ENCODE measurements around the gene HDGFL2. TPM values are rescaled to one million over a fixed set of nuclear protein-coding genes. Genes with fewer than 3 reads are reported as not detected.

HDGFL2 gene
- total RNA-seq, 1 donor from 2014 or later, result 63.3 TPM

- intact Hi-C loops (cut with micrococcal nuclease), result no loop called here
These were observed 24.2 kb downstream of the HDGFL2 start for GRCh38 chr19:4496304-4496703.

- intact Hi-C loops (cut with micrococcal nuclease), result no loop called here
These were observed 25.8 kb downstream of the HDGFL2 start for GRCh38 chr19:4497770-4498389.

GRCh38 chr19:4498694-4499093 lies 26.6 kb downstream of the HDGFL2 start:
- intact Hi-C loops (cut with micrococcal nuclease), result no loop called here

- intact Hi-C loops (cut with micrococcal nuclease), result no loop called here
These were observed 27.2 kb downstream of the HDGFL2 start for GRCh38 chr19:4499318-4499717.

GRCh38 chr19:4499855-4500254 lies 27.8 kb downstream of the HDGFL2 start:
- intact Hi-C loops (cut with micrococcal nuclease), result no loop called here

- intact Hi-C loops (cut with micrococcal nuclease), result no loop called here
These were observed 28.9 kb downstream of the HDGFL2 start for GRCh38 chr19:4500841-4501591.

GRCh38 chr19:4501691-4502090 lies 29.6 kb downstream of the HDGFL2 start:
- intact Hi-C loops (cut with micrococcal nuclease), result no loop called here

GRCh38 chr19:4502282-4503131 lies 30.4 kb downstream of the HDGFL2 start:
- intact Hi-C loops (cut with micrococcal nuclease), result no loop called here

GRCh38 chr19:4503132-4503824 lies 31.2 kb downstream of the HDGFL2 start:
- intact Hi-C loops (cut with micrococcal nuclease), result no loop called here

- intact Hi-C loops (cut with micrococcal nuclease), result no loop called here
These were observed 31.7 kb downstream of the HDGFL2 start for GRCh38 chr19:4503825-4504170.

GRCh38 chr19:4504297-4504701 lies 32.2 kb downstream of the HDGFL2 start:
- intact Hi-C loops (cut with micrococcal nuclease), result no loop called here

- intact Hi-C loops (cut with micrococcal nuclease), result no loop called here
These were observed 32.9 kb downstream of the HDGFL2 start for GRCh38 chr19:4504891-4505569.

GRCh38 chr19:4505570-4506448 lies 33.7 kb downstream of the HDGFL2 start:
- intact Hi-C loops (cut with micrococcal nuclease), result no loop called here

GRCh38 chr19:4506449-4507149 lies 34.5 kb downstream of the HDGFL2 start:
- intact Hi-C loops (cut with micrococcal nuclease), result no loop called here

- intact Hi-C loops (cut with micrococcal nuclease), result no loop called here
These were observed 35.0 kb downstream of the HDGFL2 start for GRCh38 chr19:4507150-4507452.

- intact Hi-C loops (cut with micrococcal nuclease), result no loop called here
These were observed 35.7 kb downstream of the HDGFL2 start for GRCh38 chr19:4507804-4508203.

- intact Hi-C loops (cut with micrococcal nuclease), result no loop called here
These were observed 36.6 kb downstream of the HDGFL2 start for GRCh38 chr19:4508698-4509097.

- intact Hi-C loops (cut with micrococcal nuclease), result no loop called here
These were observed 38.5 kb downstream of the HDGFL2 start for GRCh38 chr19:4510435-4511255.
